ENCODE results near the gene VWA3A.
A peak's percentile ranks its signal among the peaks of the same experiment; 100 is the strongest.
"Not testable (repeated sequence)": the region's sequence is repeated elsewhere in the genome, so short reads cannot be mapped to it uniquely, and the experiment has no call there.

Gene VWA3A

GRCh38 chr16:22183335-22183734 is 91.0 kb downstream of the VWA3A start:
- DNase-seq: no peak

- no peak for DNase-seq
Measured at GRCh38 chr16:22183901-22184614, 91.7 kb downstream of the VWA3A start.

GRCh38 chr16:22184615-22184968 is 92.3 kb downstream of the VWA3A start:
- no peak for DNase-seq

GRCh38 chr16:22186517-22186916 is 94.2 kb downstream of the VWA3A start:
- DNase-seq: no peak

GRCh38 chr16:22188267-22188594 is 95.9 kb downstream of the VWA3A start:
- no peak for DNase-seq

- peak; percentile 88 for DNase-seq
Measured at GRCh38 chr16:22188595-22189442, 96.5 kb downstream of the VWA3A start.

GRCh38 chr16:22189473-22190080 is 97.2 kb downstream of the VWA3A start:
- no peak for DNase-seq

GRCh38 chr16:22190081-22190775 is 97.9 kb downstream of the VWA3A start:
- DNase-seq: no peak

- DNase-seq: peak; percentile 100
Measured at GRCh38 chr16:22190776-22191531, 98.6 kb downstream of the VWA3A start.

GRCh38 chr16:22191532-22192260 is 99.4 kb downstream of the VWA3A start:
- DNase-seq: no peak

GRCh38 chr16:22192261-22193062 is 100.1 kb downstream of the VWA3A start:
- peak; percentile 87 for DNase-seq

- no peak for DNase-seq
Measured at GRCh38 chr16:22193063-22193411, 100.7 kb downstream of the VWA3A start.

GRCh38 chr16:22194707-22195444 is 102.5 kb downstream of the VWA3A start:
- DNase-seq: no peak

- no peak for DNase-seq
Measured at GRCh38 chr16:22195445-22195694, 103.0 kb downstream of the VWA3A start.

- DNase-seq: peak; percentile 90
Measured at GRCh38 chr16:22195695-22196558, 103.6 kb downstream of the VWA3A start.

GRCh38 chr16:22196559-22197168 is 104.3 kb downstream of the VWA3A start:
- DNase-seq: not testable (repeated sequence)

- no peak for DNase-seq
Measured at GRCh38 chr16:22198547-22199293, 106.4 kb downstream of the VWA3A start.

- no peak for DNase-seq
Measured at GRCh38 chr16:22202261-22202637, 109.9 kb downstream of the VWA3A start.

Data from fibroblast of skin of scalp (primary cell).